Stimulated activated CD8-positive, alpha-beta memory T cell treated with anti-CD3 and anti-CD28 coated beads, Interleukin-15, amount 100 ng/mL, for 4 hours (primary cell): Measurements from ENCODE around the gene ITGA3.

ENCODE experiments used
- DNase-seq, 2 donors: peaks; one replicate each; pipeline ENCODE4 v3.0.0-alpha.2; 2020; ENCODE audit warnings: low read depth in 2 of 2

Gene ITGA3

GRCh38 chr17:50129353-50129727 is 73.4 kb downstream of the ITGA3 start:
- DNase-seq, result no peak

- no peak for DNase-seq
These were observed 74.0 kb downstream of the ITGA3 start, which contains the start of gene SAMD14 for GRCh38 chr17:50129728-50130558. TSS of gene SAMD14 (minus strand) at chr17:50130160. CDS start at chr17:50124959, 5,201 bp downstream.

GRCh38 chr17:50130559-50131305 is 74.8 kb downstream of the ITGA3 start:
- no peak for DNase-seq

GRCh38 chr17:50132104-50132794 is 76.3 kb downstream of the ITGA3 start:
- DNase-seq, result no peak

- DNase-seq, result no peak
These were observed 77.3 kb downstream of the ITGA3 start for GRCh38 chr17:50133028-50133768.

- no peak for DNase-seq
These were observed 77.8 kb downstream of the ITGA3 start for GRCh38 chr17:50133769-50134099.

- DNase-seq, result no peak
These were observed 78.5 kb downstream of the ITGA3 start for GRCh38 chr17:50134206-50135110.

GRCh38 chr17:50135316-50136095 is 79.6 kb downstream of the ITGA3 start:
- no peak for DNase-seq

GRCh38 chr17:50136096-50136687 is 80.3 kb downstream of the ITGA3 start:
- DNase-seq, result no peak

GRCh38 chr17:50137042-50137441 is 81.1 kb downstream of the ITGA3 start:
- DNase-seq, result no peak

- no peak for DNase-seq
These were observed 83.4 kb downstream of the ITGA3 start for GRCh38 chr17:50139185-50139783.
